Upper lobe of left lung (tissue), 6 donors: ENCODE data around the gene ZFYVE19. TPM values are rescaled to one million over a fixed set of nuclear protein-coding genes. Genes with fewer than 3 reads are reported as not detected.

Experiments used
- ATAC-seq, 2 donors: fragments of 200-7000 bp; cut with Tn5 transposase; one replicate each; pipeline ENCODE4 v1.9.1; 2022; ENCODE audit warnings: mild to moderate bottlenecking in 2 of 2, moderate library complexity in 2 of 2; ENCODE audit not compliant: low FRiP score in 2 of 2
- DNase-seq, 2 donors: peaks; one replicate each; pipeline ENCODE4 v3.0.0-alpha.2; 2019 to 2020
- H3K27ac ChIP-seq, 4 donors: fragments of 200-600 bp; sonication (generic); one replicate each; pipeline ENCODE4 v1.5.1; 2016 to 2019
- H3K27me3 ChIP-seq, 4 donors: fragments of 200-600 bp; sonication (generic); one replicate each; pipeline ENCODE4 v1.5.1; 2017 to 2019
- H3K36me3 ChIP-seq, 4 donors: fragments of 200-600 bp; sonication (generic); one replicate each; pipeline ENCODE4 v1.5.1; 2016 to 2019
- H3K4me1 ChIP-seq, 4 donors: fragments of 200-600 bp; sonication (generic); one replicate each; pipeline ENCODE4 v1.5.1; 2018 to 2019
- H3K4me3 ChIP-seq, 4 donors: fragments of 200-600 bp; sonication (generic); one replicate each; pipeline ENCODE4 v1.5.1; 2017 to 2019; ENCODE audit warnings: mild to moderate bottlenecking in 2 of 4, moderate library complexity in 1 of 4
- H3K9me3 ChIP-seq, 4 donors: fragments of 200-600 bp; sonication (generic); one replicate each; pipeline ENCODE4 v1.5.1; 2018 to 2019
- EP300 ChIP-seq, 4 donors: sonication (generic); formaldehyde crosslinking; IDR thresholded peaks; one replicate each; pipeline ENCODE4 v1.5.1; 2017; ENCODE audit warnings: antibody characterized with exemption in 4 of 4, control low read depth in 2 of 4
- POLR2A ChIP-seq, 4 donors: fragments of 450-650 bp; IDR thresholded peaks; one replicate each; pipeline ENCODE4 v1.5.1; 2016 to 2017; ENCODE audit warnings: antibody characterized with exemption in 4 of 4, mild to moderate bottlenecking in 2 of 4
- POLR2AphosphoS5 ChIP-seq, 2 donors: sonication (generic); formaldehyde crosslinking; IDR thresholded peaks; one replicate each; pipeline ENCODE4 v1.5.1; 2017; ENCODE audit warnings: antibody characterized with exemption in 2 of 2
- WGBS, 2 donors: methylation state at CpG; one replicate each; pipeline ENCODE4 v1.1.5; 2017 to 2018; 5-methylcytosine and 5-hydroxymethylcytosine counted together
- total RNA-seq, 6 donors: library from RNA; depleted of rRNA in 4 of 6; stranded (reverse); fragments of >200 nt in 4 of 6; gene quantifications; one replicate each; pipeline versions ENCODE4 v1.1.0 to v1.2.1, GENCODE V29; 2016 to 2021
- TF ChIP-seq, protein P1 (sequence below), 6 experiments: fragments of 450-650 bp in 4 of 6; fragments of 200-600 bp in 2 of 6; sonication (generic) in 2 of 6; IDR thresholded peaks; one replicate each; pipeline ENCODE4 v1.5.1; 2016 to 2019; ENCODE audit warnings: antibody characterized with exemption in 6 of 6
- donor health status: DM: no; HTN: no; CAD: no; lungs with moderate emphysema.
- donor health status: DM: no; HTN: yes; CAD: no; lungs with severe emphysema.

Gene ZFYVE19
- total RNA-seq, 6 donors from 2014 or later = 19.4 to 104 (median 32.5) TPM

DNA sequence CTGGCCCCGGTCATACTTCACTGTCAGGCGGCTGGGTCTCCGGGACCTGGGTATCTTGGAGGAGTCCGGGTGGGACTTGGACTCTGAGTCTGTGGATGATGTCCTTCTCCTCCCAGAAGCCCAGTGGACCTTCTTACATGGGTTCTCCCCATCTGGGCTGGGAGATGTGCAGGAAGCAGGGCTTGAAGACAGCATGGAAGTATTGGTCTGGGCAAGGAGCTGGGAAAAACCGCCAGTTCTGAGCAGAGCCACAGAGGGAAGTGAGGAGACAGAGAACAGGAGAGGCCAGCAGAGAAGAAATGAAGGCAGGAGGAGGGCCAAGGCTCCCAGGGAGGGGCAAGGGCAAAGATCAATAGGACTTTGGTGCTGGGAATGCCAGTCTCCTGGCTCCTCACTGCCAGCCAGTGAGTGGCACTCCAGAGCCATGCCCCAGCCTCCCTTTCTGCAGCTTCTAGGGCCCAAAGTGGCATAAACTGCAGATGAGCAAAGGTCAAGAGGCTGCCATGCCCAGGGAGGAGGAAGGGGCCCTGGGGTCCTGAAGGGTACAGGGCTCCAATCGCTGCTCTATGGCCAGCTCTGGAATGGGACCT is 21.7 kb downstream of the ZFYVE19 start, which contains the start of gene PPP1R14D:
PPP1R14D (minus strand) TSS at position 262 of the 590 bp plus-strand sequence; CDS start at position 195, 67 bp downstream.
- WGBS, 2 donors = 89 to 95% methylated on average over 6 of the region's 6 CpGs
- no peaks in the 10 kb centered on the region for H3K27me3 ChIP-seq
- ATAC-seq (no peak), DNase-seq (no peak)
- H3K36me3 ChIP-seq = no peaks in the 10 kb centered on the region
- H3K4me3 ChIP-seq = no peak within 1 kb of the TSS
- no peak within 1 kb of the TSS for H3K27ac ChIP-seq
- no peaks in the 10 kb centered on the region for H3K4me1 ChIP-seq
- no peaks in the 10 kb centered on the region for H3K9me3 ChIP-seq
- TF ChIP-seq, protein P1, sequence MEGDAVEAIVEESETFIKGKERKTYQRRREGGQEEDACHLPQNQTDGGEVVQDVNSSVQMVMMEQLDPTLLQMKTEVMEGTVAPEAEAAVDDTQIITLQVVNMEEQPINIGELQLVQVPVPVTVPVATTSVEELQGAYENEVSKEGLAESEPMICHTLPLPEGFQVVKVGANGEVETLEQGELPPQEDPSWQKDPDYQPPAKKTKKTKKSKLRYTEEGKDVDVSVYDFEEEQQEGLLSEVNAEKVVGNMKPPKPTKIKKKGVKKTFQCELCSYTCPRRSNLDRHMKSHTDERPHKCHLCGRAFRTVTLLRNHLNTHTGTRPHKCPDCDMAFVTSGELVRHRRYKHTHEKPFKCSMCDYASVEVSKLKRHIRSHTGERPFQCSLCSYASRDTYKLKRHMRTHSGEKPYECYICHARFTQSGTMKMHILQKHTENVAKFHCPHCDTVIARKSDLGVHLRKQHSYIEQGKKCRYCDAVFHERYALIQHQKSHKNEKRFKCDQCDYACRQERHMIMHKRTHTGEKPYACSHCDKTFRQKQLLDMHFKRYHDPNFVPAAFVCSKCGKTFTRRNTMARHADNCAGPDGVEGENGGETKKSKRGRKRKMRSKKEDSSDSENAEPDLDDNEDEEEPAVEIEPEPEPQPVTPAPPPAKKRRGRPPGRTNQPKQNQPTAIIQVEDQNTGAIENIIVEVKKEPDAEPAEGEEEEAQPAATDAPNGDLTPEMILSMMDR (IDR thresholded peaks at IDR 0.05) = no peak
- TF ChIP-seq POLR2A (IDR thresholded peaks at IDR 0.05) (no peak), POLR2AphosphoS5 (IDR thresholded peaks at IDR 0.05) (no peak), EP300 (IDR thresholded peaks at IDR 0.05) (no peak)

DNA sequence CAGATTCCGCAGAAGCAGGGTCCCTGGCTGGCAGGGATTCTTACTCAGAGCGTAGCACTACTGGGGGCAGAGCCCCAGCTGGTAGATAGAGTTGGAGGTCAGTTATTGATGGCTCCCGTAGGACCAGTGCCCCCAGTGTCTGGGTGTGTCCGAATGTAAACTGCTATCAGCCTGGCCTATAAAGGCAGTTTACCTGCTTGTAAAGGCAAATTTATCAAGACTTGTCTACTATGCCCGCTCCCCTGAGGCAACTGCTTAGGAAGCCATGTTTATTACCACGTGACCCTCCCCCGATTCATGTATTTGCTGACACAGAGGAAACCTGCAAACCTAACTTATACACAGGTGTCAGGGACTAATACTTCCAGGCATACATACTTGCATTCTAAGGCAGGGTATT is 22.2 kb downstream of the ZFYVE19 start:
- Histone ChIP-seq H3K4me3 (no peak overlapping the region), H3K27me3 (no peaks in the 10 kb centered on the region), H3K36me3 (no peaks in the 10 kb centered on the region), H3K4me1 (no peaks in the 10 kb centered on the region), H3K9me3 (no peaks in the 10 kb centered on the region), H3K27ac (no peak overlapping the region)
- WGBS, 2 donors = 85 to 92% methylated on average over 7 of the region's 7 CpGs
- DNase-seq (no peak), ATAC-seq (no peak)
- no peak for TF ChIP-seq EP300 (IDR thresholded peaks at IDR 0.05)
- TF ChIP-seq, protein P1 (IDR thresholded peaks at IDR 0.05) = no peak
- no peak for TF ChIP-seq POLR2AphosphoS5 (IDR thresholded peaks at IDR 0.05)
- no peak for TF ChIP-seq POLR2A (IDR thresholded peaks at IDR 0.05)

DNA sequence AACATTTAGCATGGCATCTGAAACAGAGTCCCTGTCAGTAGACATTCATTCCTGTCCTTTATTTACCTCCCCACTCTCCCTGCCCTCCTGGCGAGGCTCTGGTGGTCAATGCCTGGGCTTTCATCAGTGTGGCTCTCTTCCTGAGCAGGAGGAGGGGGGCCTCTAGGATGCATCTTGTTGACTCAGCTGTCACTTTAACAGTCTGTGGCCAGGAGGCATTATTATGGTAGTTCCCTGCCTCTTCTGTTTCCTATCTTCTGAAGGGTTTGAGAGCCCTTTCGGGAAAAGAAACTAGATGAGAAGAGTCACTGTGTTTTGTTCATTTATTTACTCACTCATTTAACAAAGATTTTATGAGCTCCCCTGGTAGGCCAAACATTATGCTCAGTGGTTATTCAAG is 24.0 kb downstream of the ZFYVE19 start:
- no peaks in the 10 kb centered on the region for H3K36me3 ChIP-seq
- TF ChIP-seq POLR2AphosphoS5 (IDR thresholded peaks at IDR 0.05) (no peak), EP300 (IDR thresholded peaks at IDR 0.05) (no peak), POLR2A (IDR thresholded peaks at IDR 0.05) (no peak)
- TF ChIP-seq, protein P1 (IDR thresholded peaks at IDR 0.05) = no peak
- no peaks in the 10 kb centered on the region for H3K27me3 ChIP-seq
- no peaks in the 10 kb centered on the region for H3K9me3 ChIP-seq
- ATAC-seq = no peak
- H3K4me3 ChIP-seq = no peak overlapping the region
- no peak overlapping the region for H3K27ac ChIP-seq
- no peaks in the 10 kb centered on the region for H3K4me1 ChIP-seq
- no peak for DNase-seq
- 71 to 76% methylated on average over 2 of the region's 2 CpGs for WGBS, 2 donors

DNA sequence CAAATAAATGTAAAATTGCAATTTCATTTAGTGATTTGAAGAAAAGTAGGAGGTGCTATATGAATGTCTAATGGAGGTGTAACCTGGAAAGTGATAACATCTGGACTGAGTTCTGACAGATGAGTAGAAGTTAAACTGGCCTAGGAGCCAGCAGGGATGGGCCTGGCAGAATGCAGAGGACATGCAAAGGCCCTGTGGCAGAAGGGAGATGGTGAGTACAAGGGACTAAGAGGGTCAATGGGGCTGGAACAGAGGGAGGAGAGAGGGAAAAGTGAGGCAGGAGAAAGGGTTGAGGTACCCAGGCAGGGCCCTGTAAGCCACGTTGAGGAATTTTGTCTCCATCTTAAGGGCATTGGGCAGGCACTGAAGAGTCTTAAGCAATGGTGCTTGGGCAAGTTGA is 25.0 kb downstream of the ZFYVE19 start:
- no peaks in the 10 kb centered on the region for H3K4me1 ChIP-seq
- no peaks in the 10 kb centered on the region for H3K27me3 ChIP-seq
- no peaks in the 10 kb centered on the region for H3K36me3 ChIP-seq
- no peaks in the 10 kb centered on the region for H3K9me3 ChIP-seq
- ATAC-seq (no peak), DNase-seq (no peak)
- WGBS, 2 donors = 75 to 76% methylated on average over 1 of the region's 1 CpG
- no peak overlapping the region for H3K4me3 ChIP-seq
- H3K27ac ChIP-seq = no peak overlapping the region
- TF ChIP-seq POLR2AphosphoS5 (IDR thresholded peaks at IDR 0.05) (no peak), EP300 (IDR thresholded peaks at IDR 0.05) (no peak), POLR2A (IDR thresholded peaks at IDR 0.05) (no peak)
- TF ChIP-seq, protein P1 (IDR thresholded peaks at IDR 0.05) = no peak

DNA sequence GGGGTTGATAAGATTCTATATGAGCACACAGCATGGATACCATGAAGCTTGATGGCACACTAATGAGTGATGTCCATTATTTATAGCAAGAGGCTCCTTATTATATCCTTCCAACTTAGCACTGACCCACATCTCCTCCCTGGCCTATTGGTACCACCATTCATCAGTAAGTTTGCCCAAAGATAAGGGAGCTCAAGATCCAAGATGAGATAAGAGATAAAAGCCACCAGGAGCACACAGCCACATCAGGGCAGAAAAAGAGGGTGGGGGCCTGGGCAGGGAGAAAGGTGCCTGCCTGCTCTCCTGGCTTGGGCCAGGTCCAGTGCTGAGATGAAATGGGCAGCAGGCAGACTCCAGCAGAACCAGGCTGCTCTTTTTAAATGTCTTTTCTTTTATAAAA is 26.0 kb downstream of the ZFYVE19 start:
- TF ChIP-seq, protein P1 (IDR thresholded peaks at IDR 0.05) = no peak
- no peak for TF ChIP-seq POLR2A (IDR thresholded peaks at IDR 0.05)
- TF ChIP-seq EP300 (IDR thresholded peaks at IDR 0.05) = no peak
- TF ChIP-seq POLR2AphosphoS5 (IDR thresholded peaks at IDR 0.05) = no peak
- no peak for ATAC-seq
- Histone ChIP-seq H3K9me3 (no peaks in the 10 kb centered on the region), H3K27me3 (no peaks in the 10 kb centered on the region), H3K4me3 (no peak overlapping the region), H3K36me3 (no peaks in the 10 kb centered on the region), H3K27ac (no peak overlapping the region), H3K4me1 (no peaks in the 10 kb centered on the region)
- no peak for DNase-seq
